Measurements from ENCODE around the gene RAE1. TPM values are rescaled to one million over a fixed set of nuclear protein-coding genes. Genes with fewer than 3 reads are reported as not detected.

Gene RAE1
- total and polyA plus RNA-seq, 4 experiments from 2014 or later, result 30.9 to 43.9 (median 32.8) TPM

DNA sequence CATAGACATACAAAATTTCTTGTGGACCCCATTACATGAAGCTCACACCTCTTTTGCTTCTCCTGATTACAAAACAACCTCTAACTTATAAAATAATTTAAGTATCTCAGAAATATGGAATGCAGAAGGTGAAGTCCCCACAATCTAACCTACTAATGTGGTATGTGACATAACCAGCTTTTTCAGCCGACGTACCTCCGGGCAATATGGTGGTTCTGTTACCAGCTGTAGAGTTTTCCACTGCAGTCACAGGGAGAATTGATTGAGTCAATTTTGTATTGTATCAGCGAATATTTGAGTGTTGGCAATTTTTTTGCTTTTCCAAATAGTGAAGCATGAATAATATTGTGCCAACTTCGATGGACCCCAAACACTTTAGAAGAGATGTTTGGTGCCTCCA is 37.1 kb upstream of the RAE1 start:
- POLR2A ChIA-PET (ENCODE audit: partially characterized antibody), result no interaction called here
- Histone ChIP-seq H3K4me3 (ENCODE audit: low read length in 2 of 2) (no peak overlapping the region), H3K9me3 (ENCODE audit: control insufficient read depth in 1 of 2, low read length in 2 of 2) (no peaks in the 10 kb centered on the region), H3K36me3 (ENCODE audit: insufficient read depth, low read length) (no peaks in the 10 kb centered on the region), H3K27me3 (ENCODE audit: insufficient read depth, low read length) (no peaks in the 10 kb centered on the region), H3K27ac (ENCODE audit: low read depth, low read length) (no peak overlapping the region), H3K4me1 (ENCODE audit: insufficient read depth, low read length) (no peaks in the 10 kb centered on the region)
- Mint-ChIP-seq H3K4me1 (no peaks in the 10 kb centered on the region), H3K27ac (no peak overlapping the region), H3K9me3 (no peaks in the 10 kb centered on the region), H3K27me3 (peaks cover 12% of the 10 kb centered on the region in 2 donors), H3K36me3 (no peaks in the 10 kb centered on the region), H3K4me3 (no peak overlapping the region)
- intact Hi-C loops (cut with micrococcal nuclease), result no loop called here
- no peak for DNase-seq
- CTCF ChIA-PET (ENCODE audit: partially characterized antibody), result no interaction called here

DNA sequence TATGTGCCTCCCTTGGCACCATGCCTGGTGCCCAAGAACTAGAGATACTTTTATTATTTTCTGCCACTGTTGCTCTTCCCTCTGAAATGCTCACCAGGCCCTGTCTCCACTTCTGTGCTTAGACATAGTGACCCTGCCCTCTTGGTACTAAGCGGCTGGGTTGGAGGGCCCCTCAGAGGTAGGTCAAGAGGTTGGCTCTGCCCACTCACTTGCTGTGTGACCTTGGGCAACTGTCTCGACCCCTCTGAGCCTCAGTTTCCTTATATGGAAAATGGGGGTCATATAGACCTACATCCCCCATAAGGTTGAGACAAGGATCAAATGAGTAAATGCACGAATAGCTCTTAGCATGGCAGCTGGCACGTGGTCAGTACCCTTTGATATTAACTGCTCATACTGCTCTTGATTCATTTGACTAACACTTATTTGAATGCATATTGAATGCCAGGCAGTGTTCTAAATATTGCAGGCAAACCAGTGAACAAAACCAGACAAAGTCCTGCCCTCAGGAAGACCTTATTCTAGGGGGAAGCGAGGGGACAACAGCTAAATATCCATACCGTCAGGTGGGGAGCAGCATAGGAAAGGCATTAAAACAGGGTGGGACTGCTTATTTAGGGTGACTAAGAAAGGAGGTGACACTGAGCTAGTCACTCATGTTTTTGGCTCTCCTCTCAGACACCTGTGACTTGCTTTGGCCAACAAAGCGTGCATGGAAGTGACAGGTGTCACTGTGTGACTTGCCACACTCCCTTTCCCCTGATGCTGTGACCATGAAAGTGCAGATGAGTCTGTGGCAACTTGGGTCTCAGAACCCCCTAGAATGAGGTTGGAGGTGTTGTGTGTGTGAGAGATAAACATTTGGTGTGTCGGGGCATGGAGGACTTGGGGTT is 35.7 kb upstream of the RAE1 start:
- H3K9me3 ChIP-seq (ENCODE audit: control insufficient read depth in 1 of 2, low read length in 2 of 2), result no peaks in the 10 kb centered on the region
- H3K27ac Mint-ChIP-seq, result no peak overlapping the region
- no peaks in the 10 kb centered on the region for H3K36me3 ChIP-seq (ENCODE audit: insufficient read depth, low read length)
- H3K4me3 Mint-ChIP-seq, result no peak overlapping the region
- no peaks in the 10 kb centered on the region for H3K27me3 ChIP-seq (ENCODE audit: insufficient read depth, low read length)
- no peaks in the 10 kb centered on the region for H3K9me3 Mint-ChIP-seq
- ChIA-PET CTCF (ENCODE audit: partially characterized antibody) (no interaction called here), POLR2A (ENCODE audit: partially characterized antibody) (no interaction called here)
- intact Hi-C loops (cut with micrococcal nuclease), result no loop called here
- DNase-seq, result no peak
- no peak overlapping the region for H3K4me3 ChIP-seq (ENCODE audit: low read length in 2 of 2)
- H3K4me1 Mint-ChIP-seq, result no peaks in the 10 kb centered on the region
- H3K36me3 Mint-ChIP-seq, result no peaks in the 10 kb centered on the region
- no peak overlapping the region for H3K27ac ChIP-seq (ENCODE audit: low read depth, low read length)
- H3K27me3 Mint-ChIP-seq, result peaks cover 20 to 22% of the 10 kb centered on the region in 2 donors
- no peaks in the 10 kb centered on the region for H3K4me1 ChIP-seq (ENCODE audit: insufficient read depth, low read length)

DNA sequence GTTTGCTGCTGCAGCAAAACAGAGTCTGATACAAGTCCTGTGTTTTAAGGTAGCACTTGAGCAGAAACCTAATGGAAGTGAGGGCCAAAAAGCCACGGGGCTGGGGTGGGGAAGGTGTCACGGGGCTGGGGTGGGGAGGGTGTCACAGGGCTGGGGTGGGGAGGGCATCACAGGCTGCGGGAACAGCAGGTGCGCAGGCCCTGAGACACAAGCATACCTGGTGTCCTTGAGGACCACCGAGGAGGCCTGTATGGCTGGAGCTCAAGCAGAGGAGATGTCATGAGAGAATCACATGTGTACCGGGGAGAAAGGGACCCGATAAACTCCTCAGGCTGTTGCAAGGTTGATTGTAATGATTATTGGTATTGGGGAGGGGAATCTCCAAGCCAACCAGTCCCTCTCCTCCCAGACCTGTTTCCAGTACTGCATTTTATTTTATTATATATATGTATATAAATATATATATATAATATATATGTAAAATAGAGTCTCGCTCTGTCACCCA is 35.0 kb upstream of the RAE1 start:
- Histone ChIP-seq H3K4me3 (ENCODE audit: low read length in 2 of 2) (no peak overlapping the region), H3K4me1 (ENCODE audit: insufficient read depth, low read length) (no peaks in the 10 kb centered on the region), H3K27ac (ENCODE audit: low read depth, low read length) (no peak overlapping the region), H3K27me3 (ENCODE audit: insufficient read depth, low read length) (no peaks in the 10 kb centered on the region), H3K9me3 (ENCODE audit: control insufficient read depth in 1 of 2, low read length in 2 of 2) (no peaks in the 10 kb centered on the region), H3K36me3 (ENCODE audit: insufficient read depth, low read length) (no peaks in the 10 kb centered on the region)
- no peaks in the 10 kb centered on the region for H3K9me3 Mint-ChIP-seq
- peaks cover 19 to 22% of the 10 kb centered on the region in 2 donors for H3K27me3 Mint-ChIP-seq
- no peak overlapping the region for H3K4me3 Mint-ChIP-seq
- POLR2A ChIA-PET (ENCODE audit: partially characterized antibody), result no interaction called here
- H3K27ac Mint-ChIP-seq, result no peak overlapping the region
- no peaks in the 10 kb centered on the region for H3K4me1 Mint-ChIP-seq
- no peak for DNase-seq
- intact Hi-C loops (cut with micrococcal nuclease), result no loop called here
- CTCF ChIA-PET (ENCODE audit: partially characterized antibody), result no interaction called here
- no peaks in the 10 kb centered on the region for H3K36me3 Mint-ChIP-seq

DNA sequence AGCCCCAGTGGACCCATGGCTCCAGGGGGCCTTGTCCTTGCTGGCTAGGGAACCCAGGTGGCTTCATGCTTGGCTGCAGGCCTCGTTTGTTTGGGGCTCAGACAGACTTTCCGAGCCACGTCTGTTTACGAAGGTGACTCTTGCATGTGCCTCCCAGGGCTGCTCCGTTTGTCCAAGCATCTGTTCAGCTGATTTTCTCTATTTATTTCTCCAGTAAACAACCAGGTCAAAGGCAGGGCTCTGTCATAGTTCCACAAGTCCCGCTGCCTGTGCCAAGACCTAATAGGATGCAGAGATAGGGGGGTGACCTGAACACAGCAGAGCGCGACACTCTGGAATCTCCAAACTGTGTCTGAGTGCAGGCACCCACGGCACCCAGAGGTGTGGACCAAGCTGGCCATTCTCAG is 34.3 kb upstream of the RAE1 start:
- no peak overlapping the region for H3K27ac Mint-ChIP-seq
- H3K4me3 ChIP-seq (ENCODE audit: low read length in 2 of 2), result no peak overlapping the region
- H3K4me1 ChIP-seq (ENCODE audit: insufficient read depth, low read length), result no peaks in the 10 kb centered on the region
- H3K9me3 ChIP-seq (ENCODE audit: control insufficient read depth in 1 of 2, low read length in 2 of 2), result no peaks in the 10 kb centered on the region
- no peak overlapping the region for H3K4me3 Mint-ChIP-seq
- ChIA-PET POLR2A (ENCODE audit: partially characterized antibody) (interaction anchor here (0.7 kb wide), 1 partner anchor 114 kb away, joined by 3 read pairs; no protein-coding TSS in a partner anchor), CTCF (ENCODE audit: partially characterized antibody) (no interaction called here)
- H3K9me3 Mint-ChIP-seq, result peaks cover 0 to under 1% (median 0%) of the 10 kb centered on the region in 8 donors
- H3K4me1 Mint-ChIP-seq, result no peaks in the 10 kb centered on the region
- peaks cover 25 to 27% of the 10 kb centered on the region in 2 donors for H3K27me3 Mint-ChIP-seq
- no peak overlapping the region for H3K27ac ChIP-seq (ENCODE audit: low read depth, low read length)
- no peaks in the 10 kb centered on the region for H3K36me3 ChIP-seq (ENCODE audit: insufficient read depth, low read length)
- H3K36me3 Mint-ChIP-seq, result no peaks in the 10 kb centered on the region
- DNase-seq, result no peak
- H3K27me3 ChIP-seq (ENCODE audit: insufficient read depth, low read length), result no peaks in the 10 kb centered on the region
- intact Hi-C loops (cut with micrococcal nuclease), result no loop called here

DNA sequence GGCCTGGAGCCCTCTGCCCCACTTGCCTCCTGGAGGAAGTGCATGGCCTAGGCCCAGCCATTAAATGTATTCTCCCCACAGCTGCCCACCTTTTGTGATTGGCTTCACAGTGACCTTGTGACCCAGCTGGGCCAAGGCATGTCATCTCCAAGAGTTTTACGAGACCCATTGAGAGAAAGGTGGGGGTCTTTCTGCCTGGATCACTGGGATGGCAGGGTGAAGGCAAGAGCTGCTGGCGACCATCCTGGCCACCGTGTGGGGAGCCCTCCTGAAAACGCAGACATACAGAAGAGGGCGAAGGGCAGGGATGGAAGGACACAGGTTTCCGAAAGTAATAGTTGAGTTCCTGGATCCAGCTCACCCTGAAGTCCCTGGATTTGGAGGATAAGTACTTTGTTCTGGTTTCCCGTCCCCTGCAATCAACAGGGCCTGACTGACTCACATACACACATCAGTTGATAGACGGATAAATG is 33.7 kb upstream of the RAE1 start:
- H3K4me1 ChIP-seq (ENCODE audit: insufficient read depth, low read length), result no peaks in the 10 kb centered on the region
- no peaks in the 10 kb centered on the region for H3K36me3 Mint-ChIP-seq
- H3K9me3 ChIP-seq (ENCODE audit: control insufficient read depth in 1 of 2, low read length in 2 of 2), result no peaks in the 10 kb centered on the region
- H3K27ac Mint-ChIP-seq, result no peak overlapping the region
- no peak overlapping the region for H3K27ac ChIP-seq (ENCODE audit: low read depth, low read length)
- H3K4me3 Mint-ChIP-seq, result no peak overlapping the region
- H3K27me3 Mint-ChIP-seq, result peaks cover 28 to 31% of the 10 kb centered on the region in 2 donors
- ChIA-PET POLR2A (ENCODE audit: partially characterized antibody) (interaction anchor here (0.7 kb wide), 1 partner anchor 114 kb away, joined by 3 read pairs; no protein-coding TSS in a partner anchor), CTCF (ENCODE audit: partially characterized antibody) (no interaction called here)
- H3K4me3 ChIP-seq (ENCODE audit: low read length in 2 of 2), result no peak overlapping the region
- intact Hi-C loops (cut with micrococcal nuclease), result no loop called here
- no peaks in the 10 kb centered on the region for H3K36me3 ChIP-seq (ENCODE audit: insufficient read depth, low read length)
- peaks cover 0 to 2% (median 0%) of the 10 kb centered on the region in 8 donors for H3K9me3 Mint-ChIP-seq
- H3K27me3 ChIP-seq (ENCODE audit: insufficient read depth, low read length), result peaks cover 2% of the 10 kb centered on the region
- no peaks in the 10 kb centered on the region for H3K4me1 Mint-ChIP-seq
- no peak for DNase-seq

DNA sequence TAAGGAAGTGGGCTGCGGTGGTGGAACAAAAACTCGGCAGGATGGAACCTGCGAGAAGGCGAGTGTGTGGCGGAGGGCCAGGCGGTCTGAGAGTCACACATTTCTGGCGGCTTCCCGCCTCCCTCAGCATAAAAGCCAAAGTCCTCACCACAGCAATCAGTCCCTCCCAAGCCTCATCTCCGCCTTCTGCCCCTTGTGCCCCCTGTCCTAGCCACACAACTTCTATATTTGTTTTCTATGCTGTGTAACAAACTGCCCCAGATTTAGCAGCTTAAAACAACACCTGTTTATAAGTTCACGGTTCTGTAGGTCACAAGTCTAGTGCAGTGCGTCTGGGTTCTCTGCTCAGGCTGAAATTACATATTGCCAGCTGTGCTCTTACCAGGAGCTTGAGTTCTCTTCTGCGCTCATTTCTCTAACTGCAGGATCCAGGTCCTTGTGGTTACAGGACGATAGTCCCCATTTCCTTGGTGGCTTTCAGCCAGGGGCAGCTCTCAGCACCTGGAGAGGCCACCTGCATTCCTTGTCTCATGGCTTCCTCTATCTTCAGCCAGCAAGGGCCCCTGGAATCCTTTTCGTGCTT is 33.2 kb upstream of the RAE1 start:
- Mint-ChIP-seq H3K4me3 (no peak overlapping the region), H3K27ac (no peak overlapping the region), H3K9me3 (peaks cover 0 to 2% (median 0%) of the 10 kb centered on the region in 8 donors), H3K4me1 (no peaks in the 10 kb centered on the region), H3K36me3 (no peaks in the 10 kb centered on the region), H3K27me3 (peaks cover 33 to 36% of the 10 kb centered on the region in 2 donors)
- DNase-seq, result no peak
- Histone ChIP-seq H3K27ac (ENCODE audit: low read depth, low read length) (no peak overlapping the region), H3K9me3 (ENCODE audit: control insufficient read depth in 1 of 2, low read length in 2 of 2) (no peaks in the 10 kb centered on the region), H3K27me3 (ENCODE audit: insufficient read depth, low read length) (peaks cover 5% of the 10 kb centered on the region), H3K4me1 (ENCODE audit: insufficient read depth, low read length) (no peaks in the 10 kb centered on the region), H3K36me3 (ENCODE audit: insufficient read depth, low read length) (no peaks in the 10 kb centered on the region), H3K4me3 (ENCODE audit: low read length in 2 of 2) (no peak overlapping the region)
- ChIA-PET CTCF (ENCODE audit: partially characterized antibody) (no interaction called here), POLR2A (ENCODE audit: partially characterized antibody) (no interaction called here)
- intact Hi-C loops (cut with micrococcal nuclease), result no loop called here

DNA sequence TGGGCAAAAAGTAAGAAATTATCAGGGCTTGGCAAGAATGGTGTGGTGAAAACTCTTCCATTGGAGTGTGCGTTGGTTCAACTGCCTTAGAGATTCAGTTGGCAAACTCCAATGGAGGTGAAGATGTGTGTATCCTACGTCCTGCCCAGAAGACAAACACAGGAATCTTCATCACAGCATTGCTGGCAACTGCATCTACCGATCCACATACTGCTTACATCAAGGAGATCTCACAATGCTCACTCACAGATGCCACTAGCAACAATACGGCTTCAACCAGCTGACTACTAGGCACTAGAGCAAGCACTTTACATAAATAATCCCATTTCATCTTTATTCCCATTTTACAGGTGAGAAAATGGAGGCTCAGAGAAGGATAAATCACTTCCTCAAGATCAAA is 31.5 kb upstream of the RAE1 start:
- no peak overlapping the region for H3K4me3 Mint-ChIP-seq
- H3K4me3 ChIP-seq (ENCODE audit: low read length in 2 of 2), result no peak overlapping the region
- H3K27ac Mint-ChIP-seq, result no peak overlapping the region
- CTCF ChIA-PET (ENCODE audit: partially characterized antibody), result no interaction called here
- H3K4me1 Mint-ChIP-seq, result no peaks in the 10 kb centered on the region
- peaks cover 40 to 42% of the 10 kb centered on the region in 2 donors for H3K27me3 Mint-ChIP-seq
- POLR2A ChIA-PET (ENCODE audit: partially characterized antibody), result no interaction called here
- no peaks in the 10 kb centered on the region for H3K36me3 Mint-ChIP-seq
- peaks cover 5% of the 10 kb centered on the region for H3K27me3 ChIP-seq (ENCODE audit: insufficient read depth, low read length)
- H3K27ac ChIP-seq (ENCODE audit: low read depth, low read length), result no peak overlapping the region
- no peaks in the 10 kb centered on the region for H3K4me1 ChIP-seq (ENCODE audit: insufficient read depth, low read length)
- no peaks in the 10 kb centered on the region for H3K9me3 ChIP-seq (ENCODE audit: control insufficient read depth in 1 of 2, low read length in 2 of 2)
- H3K9me3 Mint-ChIP-seq, result peaks cover 0 to 8% (median 2%) of the 10 kb centered on the region in 8 donors
- intact Hi-C loops (cut with micrococcal nuclease), result no loop called here
- DNase-seq, result no peak
- no peaks in the 10 kb centered on the region for H3K36me3 ChIP-seq (ENCODE audit: insufficient read depth, low read length)

Measured in CD4-positive, alpha-beta memory T cell (primary cell).